Measurements from ENCODE around the gene TBC1D32. TPM values are rescaled to one million over a fixed set of nuclear protein-coding genes. Genes with fewer than 3 reads are reported as not detected.
"Not testable (repeated sequence)": the region's sequence is repeated elsewhere in the genome, so short reads cannot be mapped to it uniquely, and the experiment has no call there.

TBC1D32 gene
- polyA plus RNA-seq, 1 of the 3 experiments (the other 2 are of a cell fraction): 2.3 TPM

DNA sequence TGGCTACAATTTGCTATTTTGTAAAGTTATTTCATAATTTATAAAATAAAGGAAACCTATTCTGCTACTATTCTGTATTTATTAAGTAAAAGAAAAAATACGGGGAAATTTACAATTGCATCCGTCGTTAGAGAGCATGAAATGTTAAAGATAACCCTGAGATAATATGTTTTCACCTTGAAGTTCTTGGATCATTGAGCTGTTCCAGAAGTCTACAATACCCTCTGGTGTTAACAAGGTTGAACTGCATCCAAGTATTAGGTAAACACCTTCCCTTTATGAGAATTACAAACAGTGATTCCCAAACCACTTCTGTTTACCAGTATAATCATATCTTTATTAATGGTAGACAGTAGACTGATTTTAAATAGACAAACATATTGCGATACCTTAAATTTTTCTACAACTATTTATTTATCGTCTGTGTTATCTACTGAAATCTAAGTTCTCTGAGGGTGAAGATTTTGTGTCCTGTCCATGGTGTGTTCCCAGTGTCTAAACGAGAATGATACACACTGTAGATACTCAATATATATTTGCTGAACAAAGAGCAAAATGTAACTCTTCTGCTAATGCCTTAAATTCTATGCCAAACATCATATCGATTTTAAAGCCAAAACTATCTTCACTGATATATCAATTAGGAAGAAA lies 28.2 kb downstream of the TBC1D32 start:
- WGBS (ENCODE audit: low lambda C conversion rate): 70% methylated on average over 7 of the region's 7 CpGs
- peak; percentile 27 for DNase-seq
- Histone ChIP-seq H3K9me3 (no peaks in the 10 kb centered on the region), H3K9me2 (no peaks in the 10 kb centered on the region), H3K27me3 (ENCODE audit: insufficient read depth) (no peaks in the 10 kb centered on the region), H2AFZ (ENCODE audit: low read depth) (no peak overlapping the region), H3K9ac (no peak overlapping the region), H3K4me2 (no peak overlapping the region), H3K79me2 (ENCODE audit: insufficient read depth) (no peaks in the 10 kb centered on the region), H3K4me1 (ENCODE audit: control insufficient read depth in 1 of 2, insufficient read depth in 2 of 2, low read depth in 1 of 2, low read length in 1 of 2) (no peaks in the 10 kb centered on the region; a peak in 1 of 4 replicates), H3F3A (replicated peaks; ENCODE audit: insufficient read depth) (no peaks in the 10 kb centered on the region), H4K20me1 (ENCODE audit: insufficient read depth) (no peaks in the 10 kb centered on the region), H3K4me3 (ENCODE audit: low read depth in 2 of 2, low read length in 1 of 2) (no peak overlapping the region; a peak in 1 of 4 replicates), H3K27ac (ENCODE audit: low read depth in 2 of 2, low read length in 1 of 2) (no peak overlapping the region), H3K36me3 (replicated peaks in 1 of 2; ENCODE audit: control insufficient read depth in 1 of 2, insufficient read depth in 2 of 2, low read length in 1 of 2) (peaks cover 2 to 4% of the 10 kb centered on the region in 2 experiments)
- ChIA-PET POLR2A (no interaction called here), CTCF (interaction anchor here (0.7 to 3.8 kb wide), 10 partner anchors 9 to 253 kb away, joined by 3 to 30 read pairs (median 5); no protein-coding TSS in a partner anchor)
- TF ChIP-seq CTCF (IDR thresholded peaks at IDR 0.05) (peak; percentile 62), RAD21 (IDR thresholded peaks at IDR 0.05; ENCODE audit: low read length) (peak; percentile 78), SMC3 (IDR thresholded peaks at IDR 0.05; ENCODE audit: low read depth, low read length) (peak; percentile 53), TEAD4 (IDR thresholded peaks at IDR 0.05; ENCODE audit: borderline replicate concordance, insufficient read depth) (no peak)

DNA sequence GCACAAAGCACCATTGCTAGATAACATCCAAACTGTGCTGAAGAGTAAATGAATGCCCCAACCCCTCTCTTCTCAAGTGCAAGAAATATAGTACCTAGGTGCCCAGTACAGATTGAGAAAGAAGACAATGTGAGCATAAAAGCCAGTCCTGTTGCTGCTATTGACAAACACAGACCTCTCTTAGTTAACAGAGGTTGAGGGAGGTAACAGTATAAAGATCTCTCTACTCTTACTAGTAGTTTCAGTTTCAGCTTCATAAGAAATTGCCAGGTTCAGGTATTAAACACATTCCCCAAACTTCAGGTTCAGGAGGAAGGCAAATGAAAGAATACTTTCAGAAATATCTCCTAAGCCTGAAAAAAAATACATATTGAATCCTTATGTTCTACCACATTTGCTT lies 31.4 kb downstream of the TBC1D32 start:
- no peaks in the 10 kb centered on the region for H3K27me3 ChIP-seq (ENCODE audit: insufficient read depth)
- no peaks in the 10 kb centered on the region for H3K9me3 ChIP-seq
- H3K79me2 ChIP-seq (ENCODE audit: insufficient read depth): no peaks in the 10 kb centered on the region
- no peaks in the 10 kb centered on the region for H3K4me1 ChIP-seq (ENCODE audit: control insufficient read depth in 1 of 2, insufficient read depth in 2 of 2, low read depth in 1 of 2, low read length in 1 of 2)
- TF ChIP-seq RCOR1 (IDR thresholded peaks at IDR 0.05; ENCODE audit: low read length) (no peak), NRF1 (IDR thresholded peaks at IDR 0.05; ENCODE audit: low read depth, low read length) (no peak), CTCF (IDR thresholded peaks at IDR 0.05) (no peak), FOXM1 (IDR thresholded peaks at IDR 0.05; ENCODE audit: low read depth) (no peak), EZH2phosphoT487 (IDR thresholded peaks at IDR 0.05; ENCODE audit: borderline replicate concordance, low read depth) (no peak)
- no peak overlapping the region for H3K9ac ChIP-seq
- no peak overlapping the region for H2AFZ ChIP-seq (ENCODE audit: low read depth)
- POLR2A ChIA-PET: no interaction called here
- H3K36me3 ChIP-seq (replicated peaks in 1 of 2; ENCODE audit: control insufficient read depth in 1 of 2, insufficient read depth in 2 of 2, low read length in 1 of 2): peaks cover 2 to 4% of the 10 kb centered on the region in 2 experiments
- H4K20me1 ChIP-seq (ENCODE audit: insufficient read depth): no peaks in the 10 kb centered on the region
- H3K27ac ChIP-seq (ENCODE audit: low read depth in 2 of 2, low read length in 1 of 2): no peak overlapping the region
- no peak overlapping the region for H3K4me3 ChIP-seq (ENCODE audit: low read depth in 2 of 2, low read length in 1 of 2)
- no peaks in the 10 kb centered on the region for H3F3A ChIP-seq (replicated peaks; ENCODE audit: insufficient read depth)
- H3K9me2 ChIP-seq: no peaks in the 10 kb centered on the region
- no peak overlapping the region for H3K4me2 ChIP-seq
- CTCF ChIA-PET: interaction anchor here (0.9 to 2.4 kb wide), 3 partner anchors 240 to 247 kb away, joined by 3 to 9 read pairs (median 4); no protein-coding TSS in a partner anchor
- no peak for DNase-seq

DNA sequence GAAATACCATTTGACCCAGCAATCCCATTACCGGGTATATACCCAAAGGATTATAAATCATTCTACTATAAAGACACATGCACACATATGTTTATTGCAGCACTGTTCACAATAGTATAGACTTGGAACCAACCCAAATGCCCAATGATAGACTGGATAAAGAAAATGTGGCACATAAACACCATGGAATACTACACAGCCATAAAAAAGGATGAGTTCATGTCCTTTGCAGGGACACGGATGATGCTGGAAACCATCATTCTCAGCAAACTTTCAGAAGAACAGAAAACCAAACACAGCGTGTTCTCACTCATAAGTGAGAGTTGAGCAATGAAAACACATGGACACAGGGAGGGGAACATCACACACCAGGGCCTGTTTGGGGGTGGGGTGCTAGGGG lies 33.1 kb downstream of the TBC1D32 start:
- H3K79me2 ChIP-seq (ENCODE audit: insufficient read depth); H3F3A ChIP-seq (replicated peaks; ENCODE audit: insufficient read depth); H3K9me2 ChIP-seq; H3K4me3 ChIP-seq (ENCODE audit: low read depth in 2 of 2, low read length in 1 of 2); DNase-seq; H3K9ac ChIP-seq; H3K4me1 ChIP-seq (ENCODE audit: control insufficient read depth in 1 of 2, insufficient read depth in 2 of 2, low read depth in 1 of 2, low read length in 1 of 2); H3K9me3 ChIP-seq; H4K20me1 ChIP-seq (ENCODE audit: insufficient read depth); H2AFZ ChIP-seq (ENCODE audit: low read depth); H3K36me3 ChIP-seq (replicated peaks in 1 of 2; ENCODE audit: control insufficient read depth in 1 of 2, insufficient read depth in 2 of 2, low read length in 1 of 2); H3K27me3 ChIP-seq (ENCODE audit: insufficient read depth); POLR2A ChIA-PET; H3K27ac ChIP-seq (ENCODE audit: low read depth in 2 of 2, low read length in 1 of 2); H3K4me2 ChIP-seq: not testable (repeated sequence)
- WGBS (ENCODE audit: low lambda C conversion rate): 98% methylated on average over 3 of the region's 3 CpGs
- CTCF ChIA-PET: interaction anchor here (0.6 to 2.4 kb wide), 2 partner anchors 246 to 1806 kb away, joined by 3 to 9 read pairs; no protein-coding TSS in a partner anchor
